GM18498 (cell line): ENCODE measurements around the gene PDPN.

ENCODE experiments used
- ATAC-seq: cut with Tn5 transposase; IDR thresholded peaks from one replicate; pipeline ENCODE4 v1.9.1; 2021; ENCODE audit warnings: mild to moderate bottlenecking, moderate library complexity; ENCODE audit not compliant: unreplicated experiment

Gene PDPN

DNA sequence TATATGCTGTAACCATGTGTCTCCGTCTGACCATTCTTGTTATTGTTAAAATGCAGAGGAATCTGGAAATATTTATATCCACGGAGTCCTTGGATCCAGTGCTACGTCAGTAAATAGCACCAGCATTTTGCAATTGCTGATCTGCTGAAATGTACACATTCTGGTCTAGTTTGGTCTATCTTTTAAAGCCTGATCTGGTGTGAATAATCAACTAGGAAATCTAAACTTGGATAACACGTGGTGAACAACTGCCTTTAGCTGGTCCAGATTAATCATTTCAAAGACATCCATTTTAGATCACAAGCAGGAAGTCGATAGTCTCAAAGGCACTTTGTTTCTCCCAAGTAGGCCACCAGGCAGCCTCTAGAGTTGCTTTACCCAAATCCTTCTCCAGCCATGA lies 32.6 kb downstream of the PDPN start:
- no peak for ATAC-seq

DNA sequence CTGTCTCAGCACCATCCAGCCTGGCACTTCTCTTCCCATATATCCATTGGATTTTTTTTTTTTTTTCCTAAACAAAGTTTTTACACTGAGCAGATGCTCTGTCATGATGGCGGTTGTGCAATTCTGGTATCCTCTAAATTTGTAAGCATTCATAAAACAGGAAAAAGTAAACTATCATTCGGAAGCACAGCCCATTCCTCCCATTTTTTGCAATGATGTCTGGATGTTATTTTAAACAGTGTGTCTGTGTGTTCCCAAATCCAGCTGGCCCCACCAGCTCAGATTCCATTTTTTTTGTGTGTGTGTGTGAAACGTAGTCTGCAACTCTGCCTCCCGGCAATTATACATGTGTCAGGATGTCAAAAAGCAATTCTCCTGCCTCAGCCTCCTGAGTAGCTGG lies 33.5 kb downstream of the PDPN start:
- no peak for ATAC-seq

GRCh38 chr1:13617773-13618172 lies 34.1 kb downstream of the PDPN start:
- no peak for ATAC-seq

- ATAC-seq: no peak
Measured at GRCh38 chr1:13618483-13618882, 34.9 kb downstream of the PDPN start.

DNA sequence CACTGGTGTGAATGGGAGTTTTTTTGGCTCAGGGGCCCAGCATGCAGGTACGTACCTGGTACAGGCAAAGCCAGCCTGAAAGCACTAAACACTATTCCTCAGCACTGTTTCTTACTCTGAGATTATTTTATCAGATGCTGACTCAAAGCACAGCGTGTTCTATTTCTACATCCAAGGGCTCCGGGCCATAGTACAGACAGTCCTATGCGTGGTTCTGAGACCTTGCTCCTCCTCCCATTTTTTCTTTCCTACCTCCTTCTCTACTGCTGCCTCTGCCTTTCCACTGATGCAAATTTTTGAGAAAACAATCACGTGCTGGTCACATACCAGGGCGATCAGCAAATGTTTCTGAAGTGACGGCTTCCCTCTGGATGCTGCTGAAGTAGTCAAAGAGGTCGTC lies 36.3 kb downstream of the PDPN start:
- no peak for ATAC-seq

GRCh38 chr1:13620825-13621224 lies 37.2 kb downstream of the PDPN start:
- no peak for ATAC-seq

DNA sequence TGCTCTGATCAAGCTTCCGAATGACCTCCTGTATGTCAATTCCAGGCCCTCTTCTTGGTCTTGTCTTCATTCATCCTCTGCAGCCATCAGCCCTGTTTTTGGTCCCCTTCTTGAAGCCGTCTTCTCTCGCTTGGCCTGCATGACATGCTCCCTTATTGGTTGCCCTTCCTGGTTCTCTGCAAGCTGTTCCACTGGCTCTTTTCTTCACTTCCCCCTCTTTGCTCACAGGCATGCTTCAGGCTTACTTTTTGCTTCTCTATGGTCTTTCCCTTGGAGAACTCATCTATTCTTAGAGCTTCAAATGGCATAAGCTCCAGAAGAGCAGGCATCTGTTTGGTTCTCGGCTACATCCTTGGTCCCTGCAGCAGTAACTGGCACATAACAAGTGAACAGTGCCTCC lies 38.8 kb downstream of the PDPN start:
- ATAC-seq: no peak

DNA sequence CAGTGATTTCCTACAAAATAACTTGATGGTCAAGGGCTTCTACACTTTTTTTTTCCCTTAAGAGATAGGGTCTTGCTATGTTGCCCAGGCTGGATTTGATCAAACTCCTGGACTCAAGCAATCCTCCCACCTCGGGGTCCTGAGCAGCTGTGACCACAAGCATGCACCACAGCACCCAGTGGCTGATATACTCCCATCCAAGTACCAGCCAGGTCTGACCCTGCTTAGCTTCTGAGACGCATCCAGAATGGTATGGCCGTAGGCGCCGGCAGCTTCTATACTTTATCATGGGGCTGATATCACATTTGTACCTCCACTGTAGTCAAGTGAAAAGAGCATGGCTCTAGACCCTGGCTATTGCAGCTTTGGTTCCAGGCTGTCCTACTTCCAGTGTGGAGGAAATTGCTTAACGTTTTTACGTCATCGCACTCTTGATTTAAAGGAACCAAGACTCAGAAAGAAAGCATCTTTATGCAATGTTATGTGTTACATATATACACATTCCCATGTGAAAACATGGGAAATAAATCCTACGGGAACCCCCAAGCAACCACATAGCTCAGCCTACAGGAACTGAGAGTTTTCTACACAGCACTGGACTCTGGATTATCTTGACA lies 39.5 kb downstream of the PDPN start:
- ATAC-seq: no peak

DNA sequence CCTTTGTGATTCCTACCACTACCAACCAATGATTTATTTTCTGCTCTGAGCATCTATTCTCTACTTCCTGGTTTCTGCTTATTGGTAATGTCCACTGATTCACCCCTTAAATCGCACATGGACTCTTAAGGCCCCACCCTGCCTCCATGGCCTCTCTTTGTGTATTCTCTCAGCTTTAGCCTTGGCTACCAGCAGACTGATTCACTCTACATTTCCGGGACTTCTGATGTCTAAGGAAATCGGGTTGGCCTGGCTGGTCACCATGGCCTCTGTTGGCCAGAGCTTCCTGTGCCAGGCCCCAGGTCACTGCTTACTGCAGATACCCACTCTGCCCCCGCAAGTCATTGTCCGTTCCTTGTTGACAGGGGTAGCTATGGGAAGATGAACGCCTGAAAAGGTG lies 40.9 kb downstream of the PDPN start:
- no peak for ATAC-seq

DNA sequence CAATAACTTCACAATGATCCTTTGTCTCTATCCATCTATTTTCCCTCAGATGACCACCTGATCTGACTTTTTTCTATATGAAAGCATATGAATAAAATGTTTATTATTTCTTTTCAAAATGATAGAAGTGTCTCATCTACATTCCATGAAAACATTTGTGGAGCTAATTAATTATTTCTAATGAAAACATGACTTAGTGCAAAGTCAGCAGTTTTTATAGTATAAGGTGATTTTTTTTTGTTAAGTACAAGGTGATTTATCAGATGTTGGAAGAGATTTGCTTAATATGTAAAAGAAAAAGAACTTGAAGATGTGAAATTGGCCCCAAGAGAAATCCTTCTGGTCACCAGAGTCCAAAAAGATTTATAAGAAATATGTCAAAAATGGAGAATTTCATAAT lies 43.5 kb downstream of the PDPN start:
- ATAC-seq: no peak

DNA sequence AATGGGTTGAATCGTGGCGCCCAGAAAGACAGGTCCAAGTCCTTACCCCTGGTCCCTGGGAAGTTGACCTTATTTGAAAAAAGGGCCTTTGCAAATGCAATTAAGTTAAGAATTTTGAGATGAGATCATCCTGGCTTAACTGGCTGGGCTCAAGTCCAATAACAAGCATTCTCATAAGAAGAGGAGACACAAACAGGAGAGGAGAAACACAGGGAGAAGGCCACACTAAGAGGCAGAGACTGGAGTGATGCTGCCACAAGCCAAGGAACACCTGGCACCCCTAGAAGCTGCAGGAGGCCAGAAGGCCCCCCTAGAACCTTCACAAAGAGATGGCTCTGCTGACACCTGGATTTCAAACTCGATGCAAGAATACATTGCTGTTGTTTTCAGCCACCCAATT lies 44.6 kb downstream of the PDPN start:
- no peak for ATAC-seq

GRCh38 chr1:13628711-13629110 lies 45.1 kb downstream of the PDPN start:
- no peak for ATAC-seq

GRCh38 chr1:13642306-13643004 lies 58.8 kb downstream of the PDPN start:
- no peak for ATAC-seq

- ATAC-seq: no peak
Measured at GRCh38 chr1:13643017-13643416, 59.4 kb downstream of the PDPN start.

DNA sequence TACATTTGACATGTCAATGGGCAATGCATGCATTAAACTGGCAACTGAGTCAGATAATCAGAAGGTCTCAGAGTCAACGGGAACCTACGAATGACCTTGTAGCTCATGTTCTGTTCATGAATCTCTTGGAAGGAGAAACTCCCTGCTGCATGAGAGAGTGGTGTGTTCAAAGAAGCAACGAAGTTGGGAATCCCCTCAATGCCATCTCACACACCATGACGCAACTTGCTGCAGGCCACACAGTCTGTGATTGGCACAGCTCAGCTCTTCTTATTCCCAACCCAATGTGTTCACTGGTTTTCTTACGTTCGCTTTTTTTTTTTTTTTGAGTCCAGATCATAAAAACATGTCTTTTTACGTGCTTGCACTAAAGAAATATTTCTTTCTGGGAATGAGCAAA lies 62.9 kb downstream of the PDPN start:
- no peak for ATAC-seq

- no peak for ATAC-seq
Measured at GRCh38 chr1:13651279-13651678, 67.6 kb downstream of the PDPN start.

DNA sequence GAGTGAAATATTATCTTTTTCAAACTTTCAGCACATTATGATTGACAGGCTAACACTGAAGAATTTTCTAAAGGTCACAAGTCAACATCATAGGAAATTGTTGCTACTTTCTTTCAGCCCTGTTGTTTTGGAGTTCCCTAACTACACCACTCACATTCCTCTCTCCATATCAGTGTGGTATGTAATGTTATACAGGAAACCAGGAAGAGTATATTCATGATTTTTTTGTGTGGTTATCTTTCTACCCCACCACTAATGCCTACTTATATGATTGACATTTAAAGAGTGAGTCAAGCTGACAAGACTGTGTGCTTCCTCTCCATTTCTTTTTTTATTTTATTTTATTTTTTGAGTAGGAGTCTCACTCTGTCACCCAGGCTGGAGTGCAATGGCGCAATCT lies 68.6 kb downstream of the PDPN start:
- ATAC-seq: no peak

GRCh38 chr1:13661539-13661938 lies 77.9 kb downstream of the PDPN start:
- ATAC-seq: no peak

GRCh38 chr1:13662493-13662892 lies 78.9 kb downstream of the PDPN start:
- ATAC-seq: no peak

DNA sequence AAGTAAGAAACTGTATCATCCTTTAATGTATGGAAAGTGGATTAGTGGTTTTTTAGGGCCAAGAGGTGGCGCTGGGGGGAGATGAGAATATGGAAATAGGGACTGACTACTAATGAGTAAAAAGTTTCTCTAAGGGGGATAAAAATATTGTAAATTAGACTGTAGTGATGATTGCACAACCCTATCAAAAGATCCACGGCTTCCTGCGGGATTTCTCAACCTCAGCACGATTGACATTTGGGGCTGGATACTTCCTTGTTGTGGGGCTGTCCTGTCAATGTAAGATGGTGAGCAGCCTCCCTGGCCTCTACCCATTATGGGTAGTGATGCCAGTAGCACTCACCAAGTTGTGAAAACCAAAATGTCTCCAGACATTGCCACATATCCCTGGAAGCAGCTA lies 80.3 kb downstream of the PDPN start:
- no peak for ATAC-seq

DNA sequence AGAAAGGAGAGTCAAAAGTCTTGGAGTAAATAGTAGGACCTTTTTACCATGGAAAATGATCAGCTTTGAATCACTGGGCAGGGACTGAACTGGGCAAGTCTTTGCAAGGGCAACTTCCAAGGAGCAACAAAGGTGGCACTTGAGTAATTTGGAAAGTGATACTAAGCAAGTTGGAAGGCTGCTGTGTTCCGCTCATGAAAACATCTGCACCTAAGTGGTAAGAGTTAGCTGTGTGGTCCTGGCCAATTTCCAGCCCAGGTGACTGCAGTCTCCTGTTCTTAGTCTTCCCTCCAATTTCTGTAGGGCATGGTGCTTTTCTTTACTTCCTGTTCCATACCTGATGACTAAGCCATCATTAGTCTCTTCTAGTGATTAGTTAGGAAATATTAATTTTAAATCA lies 80.8 kb downstream of the PDPN start:
- no peak for ATAC-seq

DNA sequence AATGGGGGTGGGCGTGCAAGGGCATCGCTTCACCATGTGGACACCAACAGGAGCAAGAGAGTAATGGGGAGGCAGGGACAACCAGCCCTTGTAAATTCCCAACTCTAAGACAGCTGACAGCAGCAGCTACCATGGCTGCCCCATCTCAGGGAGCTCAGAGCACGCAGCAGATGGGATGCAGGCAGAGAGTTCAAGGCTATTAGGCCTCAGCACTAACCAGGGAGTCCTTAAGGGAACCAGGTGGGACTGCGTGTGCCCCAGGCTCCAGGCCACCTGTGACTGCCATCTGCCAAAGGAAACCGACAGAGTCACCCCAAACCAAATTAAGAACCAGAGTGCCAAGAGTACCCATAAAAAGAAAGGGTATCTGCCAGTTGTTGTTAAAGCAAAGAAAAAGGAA lies 82.7 kb downstream of the PDPN start:
- ATAC-seq: no peak
